Testis (tissue), 3 donors: ENCODE data around the gene LBHD2. TPM values are rescaled to one million over a fixed set of nuclear protein-coding genes. Genes with fewer than 3 reads are reported as not detected.

ENCODE experiments used
- DNase-seq: peaks from one replicate; pipeline ENCODE4 v3.0.0-alpha.2; 2019
- H3K27ac ChIP-seq, 2 donors: fragments of 200-600 bp; sonication (generic); one replicate each; pipeline ENCODE4 v1.5.1; 2019
- H3K27me3 ChIP-seq: fragments of 200-600 bp; sonication (generic); one replicate; pipeline ENCODE4 v1.5.1; 2019
- H3K36me3 ChIP-seq: fragments of 200-600 bp; sonication (generic); one replicate; pipeline ENCODE4 v1.5.1; 2017; ENCODE audit warnings: low read depth; ENCODE audit errors: missing control alignments
- H3K4me1 ChIP-seq: fragments of 200-600 bp; sonication (generic); one replicate; pipeline ENCODE4 v1.5.1; 2019
- H3K4me3 ChIP-seq, 2 donors: fragments of 200-600 bp; sonication (generic); one replicate each; pipeline ENCODE4 v1.5.1; 2017 to 2019
- H3K9me3 ChIP-seq: fragments of 200-600 bp; sonication (generic); one replicate; pipeline ENCODE4 v1.5.1; 2017
- POLR2A ChIP-seq: fragments of 450-650 bp; IDR thresholded peaks from one replicate; pipeline ENCODE4 v1.6.1; 2017; ENCODE audit warnings: antibody characterized with exemption, mild to moderate bottlenecking, moderate library complexity
- WGBS, 2 donors: methylation state at CpG; one replicate each; pipeline ENCODE4 v1.1.5; 2018; 5-methylcytosine and 5-hydroxymethylcytosine counted together
- intact Hi-C: fragments of 100-400 bp; cut with DNase I; formaldehyde crosslinking; loops from one replicate; pipeline ENCODE4 v1.15.1; 2023; ENCODE audit warnings: low total_unique reads
- polyA plus RNA-seq: library from polyadenylated mRNA; stranded (reverse); fragments of 350-450 nt; fragmentation: Illumina TruSeq; extraction: RNeasy Lipid Tissue Mini Kit (QIAGEN cat#74804); gene quantifications from one replicate; pipeline ENCODE4 v1.2.3, GENCODE V29; 2014; ENCODE audit warnings: low read depth, low replicate concordance; ENCODE audit not compliant: insufficient read depth
- total RNA-seq, 2 donors: library from RNA; depleted of rRNA; stranded (reverse); fragments of >200 nt; gene quantifications; one replicate each; pipeline ENCODE4 v1.2.3, GENCODE V29; 2016
- TF ChIP-seq, protein P1 (sequence below), 3 experiments: fragments of 450-650 bp in 2 of 3; fragments of 200-600 bp in 1 of 3; sonication (generic) in 1 of 3; IDR thresholded peaks; one replicate each; pipeline ENCODE4 v1.5.1; 2016 to 2019; ENCODE audit warnings: antibody characterized with exemption in 3 of 3, mild to moderate bottlenecking in 2 of 3, moderate library complexity in 1 of 3

Gene LBHD2
- total and polyA plus RNA-seq, 3 donors from 2014 or later = 1.9 to 5.6 (median 3.9) TPM

GRCh38 chr14:103057028-103057371 lies 27.0 kb upstream of the LBHD2 start:
- H3K36me3 ChIP-seq = no peaks in the 10 kb centered on the region
- peak overlapping the region; percentile 94 to 95 for H3K27ac ChIP-seq
- TF ChIP-seq, protein P1, sequence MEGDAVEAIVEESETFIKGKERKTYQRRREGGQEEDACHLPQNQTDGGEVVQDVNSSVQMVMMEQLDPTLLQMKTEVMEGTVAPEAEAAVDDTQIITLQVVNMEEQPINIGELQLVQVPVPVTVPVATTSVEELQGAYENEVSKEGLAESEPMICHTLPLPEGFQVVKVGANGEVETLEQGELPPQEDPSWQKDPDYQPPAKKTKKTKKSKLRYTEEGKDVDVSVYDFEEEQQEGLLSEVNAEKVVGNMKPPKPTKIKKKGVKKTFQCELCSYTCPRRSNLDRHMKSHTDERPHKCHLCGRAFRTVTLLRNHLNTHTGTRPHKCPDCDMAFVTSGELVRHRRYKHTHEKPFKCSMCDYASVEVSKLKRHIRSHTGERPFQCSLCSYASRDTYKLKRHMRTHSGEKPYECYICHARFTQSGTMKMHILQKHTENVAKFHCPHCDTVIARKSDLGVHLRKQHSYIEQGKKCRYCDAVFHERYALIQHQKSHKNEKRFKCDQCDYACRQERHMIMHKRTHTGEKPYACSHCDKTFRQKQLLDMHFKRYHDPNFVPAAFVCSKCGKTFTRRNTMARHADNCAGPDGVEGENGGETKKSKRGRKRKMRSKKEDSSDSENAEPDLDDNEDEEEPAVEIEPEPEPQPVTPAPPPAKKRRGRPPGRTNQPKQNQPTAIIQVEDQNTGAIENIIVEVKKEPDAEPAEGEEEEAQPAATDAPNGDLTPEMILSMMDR (IDR thresholded peaks at IDR 0.05) = no peak
- TF ChIP-seq POLR2A = no peak
- intact Hi-C loops = no loop called here
- no peaks in the 10 kb centered on the region for H3K27me3 ChIP-seq
- WGBS, 2 donors = 0% methylated on average over 31 of the region's 53 CpGs; no CpG with 5 or more reads in 1 of the 2 donors
- peak overlapping the region; percentile 90 to 99 for H3K4me3 ChIP-seq
- DNase-seq = no peak
- peaks cover 28% of the 10 kb centered on the region for H3K4me1 ChIP-seq
- H3K9me3 ChIP-seq = no peaks in the 10 kb centered on the region

DNA sequence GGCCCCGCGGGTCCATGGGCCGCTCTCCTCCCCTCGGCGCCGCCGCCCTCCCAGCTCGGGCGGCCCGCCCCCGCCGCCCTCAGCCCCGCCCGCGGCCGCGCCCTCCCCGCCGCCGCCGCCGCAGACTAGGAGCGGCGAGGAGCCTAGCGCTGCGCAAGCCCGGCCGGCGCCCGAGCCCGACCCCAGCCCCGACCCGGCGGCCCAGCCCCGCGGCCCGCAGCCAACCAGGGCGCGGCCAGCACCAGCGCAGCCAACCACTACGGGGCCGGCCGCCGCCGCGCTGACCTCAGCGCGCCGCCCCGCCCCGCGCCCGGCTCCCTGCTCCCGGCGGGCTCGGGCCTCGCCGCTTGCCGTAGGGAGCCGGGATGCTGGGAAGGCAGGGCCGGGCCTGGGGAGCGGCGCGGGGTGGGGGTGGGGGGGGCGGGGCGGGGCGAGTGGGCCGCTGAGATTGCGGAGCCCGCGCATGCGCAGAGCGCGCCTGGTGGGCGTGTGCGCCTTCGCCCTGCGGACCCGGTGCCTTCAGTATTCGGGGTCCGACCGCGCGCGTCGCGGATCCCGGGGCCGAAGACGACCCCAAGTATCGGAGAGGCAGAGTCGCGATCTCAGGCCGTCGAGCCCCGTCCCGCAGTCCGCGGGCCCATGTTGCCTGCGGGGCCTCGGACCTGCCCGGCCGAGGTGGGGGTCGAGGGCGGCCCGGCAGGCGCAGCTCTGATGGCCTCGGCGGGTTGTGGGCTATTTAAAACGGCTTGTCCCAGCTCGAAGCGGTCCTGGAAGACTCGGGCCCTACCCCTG lies 26.4 kb upstream of the LBHD2 start, which contains the start of gene CDC42BPB:
CDC42BPB (minus strand) TSS at position 178 of the 792 bp plus-strand sequence. CDS start 376 bp downstream, outside the sequence.
- H3K4me1 ChIP-seq = peaks cover 28% of the 10 kb centered on the region
- intact Hi-C loops = no loop called here
- TF ChIP-seq, protein P1 (IDR thresholded peaks at IDR 0.05) = no peak
- TF ChIP-seq POLR2A = no peak
- no peaks in the 10 kb centered on the region for H3K27me3 ChIP-seq
- 2% methylated on average over 69 of the region's 113 CpGs; no CpG with 5 or more reads in 1 of the 2 donors for WGBS, 2 donors
- H3K27ac ChIP-seq = peak within 1 kb of the TSS; percentile 94 to 95
- peak within 1 kb of the TSS; percentile 90 to 99 for H3K4me3 ChIP-seq
- no peaks in the 10 kb centered on the region for H3K36me3 ChIP-seq
- H3K9me3 ChIP-seq = no peaks in the 10 kb centered on the region
- peak; percentile 91 for DNase-seq

DNA sequence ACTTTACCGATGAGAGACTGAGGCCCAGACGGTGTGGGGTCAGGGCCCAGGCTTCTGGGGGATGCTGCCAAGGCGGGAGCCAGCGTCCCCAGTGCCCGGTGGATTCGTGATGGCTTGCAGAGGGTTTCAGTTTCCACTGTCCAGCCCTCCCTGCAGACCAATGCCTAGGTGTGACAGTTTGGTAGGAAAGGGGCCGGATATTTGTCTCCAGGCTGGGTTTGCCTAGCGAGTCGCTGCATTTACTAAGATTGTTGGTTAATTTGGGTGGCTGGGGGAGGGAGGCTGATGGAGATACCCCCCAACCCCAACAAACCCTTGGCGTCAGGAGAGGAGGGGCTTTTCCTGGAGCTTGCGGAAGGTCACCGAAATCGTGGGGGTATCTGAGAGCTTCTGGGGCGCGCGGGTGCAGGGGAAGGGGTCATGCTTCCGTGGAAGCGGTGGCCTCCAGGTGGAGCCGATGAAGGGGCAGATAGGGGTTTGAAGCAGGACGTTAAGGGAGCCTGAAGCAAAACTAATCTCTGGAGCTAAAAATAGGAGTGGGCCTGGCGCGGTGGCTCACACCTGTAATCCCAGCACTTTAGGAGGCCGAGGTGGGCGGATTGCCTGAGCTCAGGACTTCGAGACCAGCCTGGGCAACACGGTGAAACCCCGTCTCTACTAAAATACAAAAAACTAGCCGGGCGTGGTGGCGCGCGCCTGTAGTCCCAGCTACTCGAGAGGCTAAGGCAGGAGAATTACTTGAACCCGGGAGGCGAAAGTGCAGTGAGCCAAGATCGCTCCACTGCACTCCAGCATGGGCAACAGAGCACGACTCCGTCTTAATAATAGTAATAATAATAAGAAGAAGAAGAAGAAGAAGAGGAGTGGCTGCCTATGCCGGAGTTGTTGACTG lies 25.6 kb upstream of the LBHD2 start:
- peak overlapping the region; percentile 82 to 89 for H3K27ac ChIP-seq
- no peaks in the 10 kb centered on the region for H3K27me3 ChIP-seq
- intact Hi-C loops = no loop called here
- H3K4me1 ChIP-seq = peaks cover 28% of the 10 kb centered on the region
- no peaks in the 10 kb centered on the region for H3K9me3 ChIP-seq
- no peak for TF ChIP-seq POLR2A
- TF ChIP-seq, protein P1 (IDR thresholded peaks at IDR 0.05) = no peak
- peak overlapping the region; percentile 85 to 92 for H3K4me3 ChIP-seq
- DNase-seq = peak; percentile 26
- H3K36me3 ChIP-seq = no peaks in the 10 kb centered on the region
- 24 to 37% methylated on average over 33 to 36 of the region's 39 CpGs for WGBS, 2 donors

DNA sequence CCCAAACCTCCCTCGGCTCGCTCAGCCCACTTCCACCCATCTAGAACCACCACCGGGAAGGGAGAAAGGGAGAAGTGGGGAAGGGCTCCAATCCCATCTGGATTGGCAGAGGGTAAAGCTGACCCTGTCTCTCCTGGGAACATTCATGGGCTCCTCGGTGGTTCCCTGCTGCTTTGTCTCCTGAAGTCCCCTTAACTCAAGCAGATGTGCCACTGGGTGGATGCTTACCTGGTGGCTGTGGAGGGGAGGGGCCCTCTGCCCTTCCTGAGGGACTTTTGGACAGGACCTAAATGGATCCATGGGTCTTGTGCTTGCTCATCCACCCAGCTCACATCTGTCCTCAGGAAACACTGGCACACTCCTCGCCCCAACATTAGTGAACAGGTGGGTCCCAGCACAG lies 24.5 kb upstream of the LBHD2 start:
- no peak overlapping the region for H3K27ac ChIP-seq
- no peak for DNase-seq
- H3K4me3 ChIP-seq = no peak overlapping the region
- H3K36me3 ChIP-seq = no peaks in the 10 kb centered on the region
- TF ChIP-seq, protein P1 (IDR thresholded peaks at IDR 0.05) = no peak
- TF ChIP-seq POLR2A = no peak
- no peaks in the 10 kb centered on the region for H3K9me3 ChIP-seq
- H3K4me1 ChIP-seq = peaks cover 20% of the 10 kb centered on the region
- WGBS, 2 donors = 45 to 77% methylated on average over 3 to 5 of the region's 5 CpGs
- intact Hi-C loops = no loop called here
- H3K27me3 ChIP-seq = no peaks in the 10 kb centered on the region
